ENCODE results near the gene DERL2. TPM values are rescaled to one million over a fixed set of nuclear protein-coding genes. Genes with fewer than 3 reads are reported as not detected.

Gene DERL2
- total RNA-seq, 2 donors from 2014 or later: 10.9 to 20.8 TPM

DNA sequence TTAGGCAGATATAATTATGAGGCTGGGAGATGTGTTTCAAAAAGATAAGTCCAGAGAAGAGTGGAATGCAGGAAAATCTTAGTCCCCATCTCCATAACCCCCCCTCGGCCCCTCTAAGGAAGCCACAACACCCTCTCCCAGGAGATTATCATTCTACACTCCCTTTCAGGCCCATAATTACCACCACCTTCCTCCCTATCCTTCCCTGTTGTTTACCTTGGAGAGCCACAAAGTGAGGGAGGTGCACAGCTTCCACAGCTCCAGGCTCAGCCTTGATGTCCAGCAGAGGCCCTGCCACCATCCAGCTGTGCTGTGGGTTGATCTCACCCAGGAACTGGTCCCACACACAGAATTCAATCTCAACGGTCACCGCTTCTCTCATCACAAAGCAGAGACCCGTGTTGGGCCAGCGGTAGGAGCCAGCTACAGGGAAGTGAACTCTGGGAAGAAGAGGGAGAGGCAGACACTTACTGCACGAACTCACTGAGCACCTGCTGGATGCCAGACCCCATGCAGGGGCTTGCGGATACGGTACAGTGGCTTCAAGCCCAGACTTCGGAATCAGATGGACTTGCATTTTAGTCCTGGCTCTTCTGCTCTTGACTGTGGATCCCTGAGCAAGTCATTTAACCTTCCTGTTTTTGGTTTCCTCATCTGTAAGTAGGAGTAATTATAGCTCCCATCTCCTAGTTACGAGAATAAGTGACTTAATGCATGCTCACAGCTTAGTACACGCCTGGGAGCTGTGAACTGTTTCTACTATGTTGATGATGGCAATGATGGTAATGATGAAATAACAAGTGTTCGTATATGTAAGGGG, 44.5 kb upstream of the DERL2 start:
- Histone ChIP-seq H3K4me1 (peaks cover 0 to 13% of the 10 kb centered on the region in 2 donors), H3K4me3 (no peak overlapping the region)
- DNase-seq (ENCODE audit: low spot score): no peak

DNA sequence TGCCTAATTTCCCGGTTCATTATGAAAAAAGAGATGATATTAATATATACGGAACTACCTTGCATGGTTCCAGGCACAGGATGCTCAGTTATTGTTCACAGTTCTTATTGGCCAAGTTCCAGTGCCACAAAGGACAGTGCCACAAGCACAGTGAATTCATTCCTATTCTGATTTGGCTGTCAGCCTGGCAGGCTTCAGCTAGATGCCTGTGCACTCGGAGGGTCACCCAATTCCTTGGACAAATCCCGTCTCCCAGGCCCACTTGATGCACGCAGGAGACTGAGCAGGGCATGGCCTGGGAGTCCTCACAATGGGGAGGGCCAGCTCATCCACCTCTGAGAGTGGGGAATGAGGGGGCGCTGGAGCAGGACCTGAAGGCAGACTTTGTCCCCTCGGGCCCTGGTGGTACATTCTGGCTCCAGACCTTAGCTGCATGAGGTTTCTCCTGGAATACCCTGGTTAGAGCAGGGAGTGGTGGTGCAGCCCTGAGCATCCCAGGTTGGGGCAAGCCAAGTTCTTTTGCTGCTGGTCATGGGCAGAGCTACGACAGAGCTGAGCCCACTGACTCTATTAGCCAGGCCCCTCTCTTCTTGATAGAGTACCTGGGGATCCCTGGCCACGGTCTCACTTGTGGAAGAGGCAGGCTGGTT, 41.7 kb upstream of the DERL2 start:
- H3K9me3 ChIP-seq: no peaks in the 10 kb centered on the region
- TF ChIP-seq CTCF (IDR thresholded peaks at IDR 0.05): no peak
- peak overlapping the region; percentile 68 to 78 for H3K27ac ChIP-seq
- peaks cover 29% of the 10 kb centered on the region for H3K36me3 ChIP-seq
- peaks cover 0 to 13% of the 10 kb centered on the region in 2 donors for H3K4me1 ChIP-seq
- DNase-seq (ENCODE audit: low spot score): no peak
- no peaks in the 10 kb centered on the region for H3K27me3 ChIP-seq
- no peak overlapping the region for H3K4me3 ChIP-seq

More for the DNA sequence above, 44.5 kb upstream of the DERL2 start:
- no peaks in the 10 kb centered on the region for H3K9me3 ChIP-seq
- no peak for TF ChIP-seq CTCF (IDR thresholded peaks at IDR 0.05)
- no peak overlapping the region for H3K27ac ChIP-seq
- peaks cover 14% of the 10 kb centered on the region for H3K36me3 ChIP-seq
- no peaks in the 10 kb centered on the region for H3K27me3 ChIP-seq

- peak overlapping the region; percentile 68 to 78 for H3K27ac ChIP-seq
- H3K27me3 ChIP-seq: no peaks in the 10 kb centered on the region
- H3K4me3 ChIP-seq: no peak overlapping the region
- no peak for TF ChIP-seq CTCF (IDR thresholded peaks at IDR 0.05)
- DNase-seq (ENCODE audit: low spot score): peak; percentile 91
- peaks cover 0 to 13% of the 10 kb centered on the region in 2 donors for H3K4me1 ChIP-seq
- peaks cover 29% of the 10 kb centered on the region for H3K36me3 ChIP-seq
- H3K9me3 ChIP-seq: no peaks in the 10 kb centered on the region
These were observed 41.0 kb upstream of the DERL2 start for GRCh38 chr17:5526821-5527598.

DNA sequence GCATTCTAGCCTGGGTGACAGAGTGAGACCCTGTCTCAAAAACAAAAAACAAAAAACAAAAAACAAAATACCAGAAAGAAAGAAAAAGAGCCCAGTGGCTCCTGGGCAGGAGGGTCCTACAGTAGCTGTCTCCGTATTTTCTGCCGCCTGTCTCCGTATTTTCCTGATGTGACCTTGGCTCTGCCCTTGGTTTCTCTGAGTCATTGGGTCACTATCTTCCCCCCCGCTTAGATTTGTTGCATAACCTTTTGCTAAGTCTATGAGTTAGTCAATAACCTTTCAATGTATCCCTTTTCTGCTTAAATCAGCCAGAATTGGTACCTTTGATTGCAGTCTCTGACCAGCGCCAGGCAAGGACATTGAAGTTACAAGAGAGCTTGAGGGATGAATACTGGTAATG, 37.3 kb upstream of the DERL2 start:
- DNase-seq (ENCODE audit: low spot score): no peak
- H3K27me3 ChIP-seq: no peaks in the 10 kb centered on the region
- H3K4me1 ChIP-seq: peaks cover 0 to 13% of the 10 kb centered on the region in 2 donors
- no peak overlapping the region for H3K27ac ChIP-seq
- TF ChIP-seq CTCF (IDR thresholded peaks at IDR 0.05): no peak
- peaks cover 32% of the 10 kb centered on the region for H3K36me3 ChIP-seq
- no peaks in the 10 kb centered on the region for H3K9me3 ChIP-seq
- no peak overlapping the region for H3K4me3 ChIP-seq

- TF ChIP-seq CTCF (IDR thresholded peaks at IDR 0.05): no peak
- Histone ChIP-seq H3K4me1 (peaks cover 0 to 11% of the 10 kb centered on the region in 2 donors), H3K27me3 (no peaks in the 10 kb centered on the region), H3K4me3 (no peak overlapping the region), H3K27ac (no peak overlapping the region), H3K9me3 (no peaks in the 10 kb centered on the region), H3K36me3 (peaks cover 34% of the 10 kb centered on the region)
- DNase-seq (ENCODE audit: low spot score): no peak
These were observed 36.5 kb upstream of the DERL2 start for GRCh38 chr17:5522476-5522875.
